B cell (primary cell): ENCODE measurements around the gene DOCK4. TPM values are rescaled to one million over a fixed set of nuclear protein-coding genes. Genes with fewer than 3 reads are reported as not detected.

Source experiments
- ATAC-seq: fragments of 200-7000 bp; cut with Tn5 transposase; one replicate; pipeline ENCODE4 v1.10.0; 2021; ENCODE audit warnings: low read depth, mild to moderate bottlenecking, moderate number of reproducible peaks, moderate library complexity
- CTCF ChIA-PET: fragments of 350-600 bp; sonication (Branson Sonifier 250); formaldehyde crosslinking; loops from one replicate; lab custom pipeline; 2021; ENCODE audit warnings: antibody characterized with exemption, inconsistent platforms; lab: Charles Lee
- POLR2A ChIA-PET: fragments of 350-600 bp; sonication (Branson Sonifier 250); formaldehyde crosslinking; loops from one replicate; lab custom pipeline; 2021; ENCODE audit warnings: antibody characterized with exemption; lab: Charles Lee
- DNase-seq: peaks from one replicate; pipeline ENCODE4 v3.0.0; 2013
- H2AFZ ChIP-seq: 2 replicates; pipeline ENCODE4 v1.6.1; 2012; ENCODE audit warnings: mild to moderate bottlenecking, low read depth, low read length; ENCODE audit not compliant: insufficient read depth, poor library complexity, severe bottlenecking
- H3K27ac ChIP-seq, 2 donors: 1 replicate in 1 of 2; 2 replicates in 1 of 2; pipeline ENCODE4 v1.5.1; 2012 to 2013; ENCODE audit warnings: low read length in 2 of 2, mild to moderate bottlenecking in 2 of 2, moderate library complexity in 1 of 2
- H3K27me3 ChIP-seq, 4 experiments: fragments of 200-600 bp in 1 of 4; sonication (generic) in 1 of 4; replicated peaks in 1 of 4; 1 replicate in 2 of 4; 2 replicates in 2 of 4; pipeline versions ENCODE4 v1.6.1 to v1.7.0; 2013 to 2016; ENCODE audit warnings: low read length in 3 of 4, mild to moderate bottlenecking in 2 of 4, mixed read lengths in 1 of 4, moderate library complexity in 1 of 4; ENCODE audit not compliant: insufficient read depth in 4 of 4, control insufficient read depth in 3 of 4; ENCODE audit errors: control extremely low read depth in 1 of 4
- H3K36me3 ChIP-seq, 2 experiments: replicated peaks in 1 of 2; 1 replicate in 1 of 2; 2 replicates in 1 of 2; pipeline versions ENCODE4 v1.6.1 to v1.7.1; 2013; ENCODE audit warnings: low read length in 1 of 2; ENCODE audit not compliant: insufficient read depth in 2 of 2, control insufficient read depth in 1 of 2; ENCODE audit errors: control extremely low read depth in 1 of 2, extremely low read depth in 1 of 2
- H3K4me1 ChIP-seq, 2 donors: fragments of 200-600 bp in 1 of 2; sonication (generic) in 1 of 2; 1 replicate in 1 of 2; 2 replicates in 1 of 2; pipeline versions ENCODE4 v1.5.1 to v1.6.1; 2013 to 2017; ENCODE audit warnings: low read length in 2 of 2; ENCODE audit not compliant: control insufficient read depth in 2 of 2, insufficient read depth in 2 of 2
- H3K4me2 ChIP-seq: replicated peaks from 2 replicates; pipeline ENCODE3; 2012; ENCODE audit warnings: mild to moderate bottlenecking, low read depth, low read length; ENCODE audit not compliant: poor library complexity, severe bottlenecking
- H3K4me3 ChIP-seq, 5 experiments: fragments of 200-600 bp in 1 of 5; sonication (generic) in 1 of 5; 1 replicate in 3 of 5; 2 replicates in 2 of 5; pipeline versions ENCODE4 v1.5.1 to v1.7.0; 2011 to 2016; ENCODE audit warnings: low read length in 4 of 5, mild to moderate bottlenecking in 4 of 5, low read depth in 2 of 5, control low read depth in 1 of 5, moderate library complexity in 1 of 5; ENCODE audit not compliant: insufficient read depth in 1 of 5; ENCODE audit errors: control extremely low read depth in 1 of 5, extremely low read depth in 1 of 5
- H3K79me2 ChIP-seq: fragments of 200-600 bp; sonication (generic); one replicate; pipeline ENCODE4 v1.6.0; 2016; ENCODE audit warnings: low read length; ENCODE audit not compliant: control insufficient read depth, insufficient read depth
- H3K9ac ChIP-seq: fragments of 200-600 bp; sonication (generic); 2 replicates; pipeline ENCODE4 v1.6.1; 2017; ENCODE audit warnings: mild to moderate bottlenecking, low read length, moderate library complexity
- H3K9me3 ChIP-seq, 3 donors: one replicate each; pipeline versions ENCODE4 v1.6.1 to v1.7.1; 2013; ENCODE audit warnings: low read length in 2 of 3; ENCODE audit not compliant: control insufficient read depth in 2 of 3, insufficient read depth in 1 of 3; ENCODE audit errors: control extremely low read depth in 1 of 3
- H4K20me1 ChIP-seq: 2 replicates; pipeline ENCODE4 v1.6.0; 2012; ENCODE audit warnings: mild to moderate bottlenecking, low read length; ENCODE audit not compliant: insufficient read depth, control insufficient read depth, poor library complexity, severe bottlenecking
- H3K27ac Mint-ChIP-seq: one replicate; pipeline ENCODE4 v1.8.0; 2021; ENCODE audit warnings: mixed read lengths
- H3K27me3 Mint-ChIP-seq: one replicate; pipeline ENCODE4 v1.8.0; 2021; ENCODE audit warnings: mixed read lengths
- H3K4me1 Mint-ChIP-seq: one replicate; pipeline ENCODE4 v1.8.0; 2021; ENCODE audit warnings: mixed read lengths
- H3K4me3 Mint-ChIP-seq: one replicate; pipeline ENCODE4 v1.8.0; 2021; ENCODE audit warnings: mixed read lengths
- H3K9me3 Mint-ChIP-seq: one replicate; pipeline ENCODE4 v1.8.0; 2022; ENCODE audit warnings: mixed read lengths; ENCODE audit not compliant: insufficient read depth
- EZH2 ChIP-seq: IDR thresholded peaks from 2 replicates; pipeline ENCODE4 v1.6.1; 2012; ENCODE audit warnings: borderline replicate concordance, low read depth, mild to moderate bottlenecking, moderate library complexity, low read length; ENCODE audit not compliant: insufficient read depth, poor library complexity, severe bottlenecking
- WGBS: methylation state at CpG from one replicate; pipeline ENCODE4 v1.1.5; 2013; ENCODE audit warnings: missing lambda C conversion rate; ENCODE audit not compliant: insufficient coverage; 5-methylcytosine and 5-hydroxymethylcytosine counted together
- intact Hi-C: fragments of 100-400 bp; cut with micrococcal nuclease; formaldehyde crosslinking; loops from one replicate; pipeline ENCODE4 v1.10.0; 2022
- polyA plus RNA-seq: library from polyadenylated mRNA; depleted of rRNA; stranded (reverse); fragments of >200 nt; gene quantifications from 2 replicates; pipeline ENCODE4 v1.2.3, GENCODE V29; 2012
- total RNA-seq, 2 donors: library from RNA; stranded (reverse); fragments of 120-200 nt in 1 of 2; gene quantifications; 1 replicate in 1 of 2; 2 replicates in 1 of 2; pipeline versions ENCODE4 v1.2.3 to v1.2.4, GENCODE V29; 2013 to 2022
- TF ChIP-seq, protein P1 (sequence below): fragments of 200-600 bp; IDR thresholded peaks from one replicate; pipeline ENCODE4 v1.8.0; 2022; ENCODE audit warnings: antibody characterized with exemption, mild to moderate bottlenecking

The DOCK4 gene
- total and polyA plus RNA-seq, 2 donors (not counting 1 experiment from before 2014, with no cell fraction given): 0.03 to 4.1 TPM

DNA sequence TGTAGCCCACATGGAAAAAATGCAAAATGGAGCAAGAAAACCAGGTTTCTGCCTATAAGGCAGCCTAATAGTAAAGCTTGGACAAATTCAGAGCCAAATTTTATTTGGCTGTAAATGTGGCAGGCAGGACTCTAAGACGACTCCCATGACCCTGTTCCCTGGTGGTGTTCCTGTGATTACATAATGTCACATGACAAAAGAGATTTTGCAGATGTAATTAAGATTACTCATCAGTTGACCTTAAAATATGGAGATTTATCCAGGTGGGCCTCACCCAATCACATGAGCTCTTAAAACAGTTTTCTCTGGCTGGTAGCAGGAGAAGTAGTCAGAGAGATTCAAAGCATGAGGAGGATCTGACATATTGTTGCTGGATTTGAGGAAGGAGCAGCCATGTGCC, 340.8 kb downstream of the DOCK4 start:
- Histone ChIP-seq H3K79me2 (no peaks in the 10 kb centered on the region), H3K9me3 (no peaks in the 10 kb centered on the region), H3K4me1 (no peaks in the 10 kb centered on the region), H2AFZ (no peak overlapping the region), H3K9ac (no peak overlapping the region), H3K27me3 (no peaks in the 10 kb centered on the region), H3K4me3 (no peak overlapping the region), H3K4me2 (no peak overlapping the region), H4K20me1 (no peaks in the 10 kb centered on the region), H3K36me3 (no peaks in the 10 kb centered on the region), H3K27ac (no peak overlapping the region)
- Mint-ChIP-seq H3K4me1 (no peaks in the 10 kb centered on the region), H3K9me3 (no peaks in the 10 kb centered on the region), H3K27me3 (peaks cover 3% of the 10 kb centered on the region), H3K27ac (no peak overlapping the region), H3K4me3 (no peak overlapping the region)
- intact Hi-C loops: no loop called here
- TF ChIP-seq EZH2: no peak
- no CpG with 5 or more reads among the region's 1 CpG for WGBS
- POLR2A ChIA-PET: no interaction called here
- DNase-seq (no peak), ATAC-seq (no peak)
- CTCF ChIA-PET: no interaction called here

DNA sequence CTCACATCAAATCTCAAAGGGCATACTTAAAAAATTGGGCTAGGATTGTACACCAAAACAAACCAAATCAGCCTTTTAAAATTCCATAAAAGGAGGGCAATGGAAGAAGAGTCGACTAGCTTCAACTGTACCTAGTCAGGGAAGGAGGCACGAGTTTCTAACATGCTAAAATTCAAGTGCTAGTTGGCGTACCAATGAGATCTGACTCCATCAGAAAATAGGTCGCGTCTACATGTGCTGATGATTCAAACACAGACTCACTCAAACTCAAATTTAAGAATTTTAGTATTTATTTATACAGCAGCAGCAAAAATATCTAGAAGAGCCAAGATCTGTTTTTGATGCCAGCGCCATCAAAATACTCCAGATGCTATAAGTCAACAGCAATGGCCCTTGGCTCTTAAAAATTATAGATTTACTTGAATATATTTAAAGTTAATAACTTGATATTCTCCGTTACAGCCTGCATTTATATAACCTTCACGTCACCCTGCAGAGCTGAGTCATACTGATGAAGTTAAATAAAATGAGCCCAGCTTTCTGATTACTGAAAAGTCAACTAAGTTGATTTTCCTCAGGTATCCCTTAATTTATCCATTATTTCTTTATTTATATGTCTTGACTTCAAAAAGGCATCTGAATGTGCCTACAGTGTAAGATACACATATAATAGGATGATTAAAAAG, 341.8 kb downstream of the DOCK4 start:
- CTCF ChIA-PET: interaction anchor here (0.5 kb wide), 1 partner anchor 112 kb away, joined by 4 read pairs; no protein-coding TSS in a partner anchor
- H3K27me3 Mint-ChIP-seq: peaks cover 3% of the 10 kb centered on the region
- intact Hi-C loops: no loop called here

More for the DNA sequence above, 341.8 kb downstream of the DOCK4 start:
- Histone ChIP-seq H3K9ac (no peak overlapping the region), H3K79me2 (no peaks in the 10 kb centered on the region), H3K36me3 (no peaks in the 10 kb centered on the region), H3K27ac (no peak overlapping the region), H3K27me3 (no peaks in the 10 kb centered on the region), H3K4me1 (no peaks in the 10 kb centered on the region), H3K4me3 (no peak overlapping the region), H3K4me2 (no peak overlapping the region), H2AFZ (no peak overlapping the region), H4K20me1 (no peaks in the 10 kb centered on the region), H3K9me3 (no peaks in the 10 kb centered on the region)
- DNase-seq: no peak
- POLR2A ChIA-PET: no interaction called here
- H3K4me1 Mint-ChIP-seq: no peaks in the 10 kb centered on the region
- H3K4me3 Mint-ChIP-seq: no peak overlapping the region
- WGBS: 100% methylated on average over 2 of the region's 8 CpGs
- no peak overlapping the region for H3K27ac Mint-ChIP-seq
- ATAC-seq: no peak
- TF ChIP-seq, protein P1, sequence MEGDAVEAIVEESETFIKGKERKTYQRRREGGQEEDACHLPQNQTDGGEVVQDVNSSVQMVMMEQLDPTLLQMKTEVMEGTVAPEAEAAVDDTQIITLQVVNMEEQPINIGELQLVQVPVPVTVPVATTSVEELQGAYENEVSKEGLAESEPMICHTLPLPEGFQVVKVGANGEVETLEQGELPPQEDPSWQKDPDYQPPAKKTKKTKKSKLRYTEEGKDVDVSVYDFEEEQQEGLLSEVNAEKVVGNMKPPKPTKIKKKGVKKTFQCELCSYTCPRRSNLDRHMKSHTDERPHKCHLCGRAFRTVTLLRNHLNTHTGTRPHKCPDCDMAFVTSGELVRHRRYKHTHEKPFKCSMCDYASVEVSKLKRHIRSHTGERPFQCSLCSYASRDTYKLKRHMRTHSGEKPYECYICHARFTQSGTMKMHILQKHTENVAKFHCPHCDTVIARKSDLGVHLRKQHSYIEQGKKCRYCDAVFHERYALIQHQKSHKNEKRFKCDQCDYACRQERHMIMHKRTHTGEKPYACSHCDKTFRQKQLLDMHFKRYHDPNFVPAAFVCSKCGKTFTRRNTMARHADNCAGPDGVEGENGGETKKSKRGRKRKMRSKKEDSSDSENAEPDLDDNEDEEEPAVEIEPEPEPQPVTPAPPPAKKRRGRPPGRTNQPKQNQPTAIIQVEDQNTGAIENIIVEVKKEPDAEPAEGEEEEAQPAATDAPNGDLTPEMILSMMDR: no peak
- TF ChIP-seq EZH2: no peak
- H3K9me3 Mint-ChIP-seq: no peaks in the 10 kb centered on the region
